ENCODE results near the gene HCRTR1. TPM values are rescaled to one million over a fixed set of nuclear protein-coding genes. Genes with fewer than 3 reads are reported as not detected.

The HCRTR1 gene
- total and polyA plus RNA-seq, 2 of the 8 experiments (the other 6 are each of a cell fraction or from before 2014, with no cell fraction given), result 0.35 to 0.39 TPM

DNA sequence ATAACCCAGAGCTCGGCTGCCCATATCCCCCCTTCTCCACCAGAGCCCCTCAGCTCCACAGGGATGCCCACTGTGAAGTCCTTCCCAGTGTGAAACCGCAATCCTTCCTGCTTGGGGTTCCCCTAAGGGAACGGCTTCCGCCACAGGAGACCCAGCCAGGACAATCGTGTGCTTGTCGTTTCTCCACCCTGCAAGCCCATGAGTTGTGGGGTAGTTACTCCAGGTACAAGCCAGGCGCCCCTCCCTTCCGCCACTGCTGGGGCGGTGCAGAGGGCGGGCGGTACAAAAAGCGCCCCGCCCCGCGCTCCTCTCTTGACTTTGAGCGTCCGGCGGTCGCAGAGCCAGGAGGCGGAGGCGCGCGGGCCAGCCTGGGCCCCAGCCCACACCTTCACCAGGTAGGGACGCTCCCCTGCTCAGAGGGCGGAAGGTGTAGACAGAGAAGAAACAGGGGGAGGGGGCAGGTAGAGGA is 41.3 kb upstream of the HCRTR1 start, which contains the start of gene TINAGL1:
TSS of gene TINAGL1 (plus strand) at position 315 of the 469 bp plus-strand sequence. CDS start 634 bp downstream, outside the sequence.
- no peak for FAIRE-seq
- no peaks in the 10 kb centered on the region; the same call in 1 of the 2 replicates for H3K23me2 ChIP-seq (ENCODE audit: low read depth, low read length)
- H4K91ac ChIP-seq (replicated peaks; ENCODE audit: insufficient read length, low read length), result no peak within 1 kb of the TSS
- H3K4ac ChIP-seq (replicated peaks; ENCODE audit: insufficient read length, low read depth, low read length), result peak within 1 kb of the TSS; percentile 49
- peak within 1 kb of the TSS; percentile 1 for H4K8ac ChIP-seq (ENCODE audit: extremely low read depth, insufficient read depth, low read length)
- ChIA-PET POLR2A (ENCODE audit: partially characterized antibody) (no interaction called here), CTCF (ENCODE audit: partially characterized antibody) (interaction anchor here (0.8 to 1.9 kb wide), 7 partner anchors 11 to 395 kb away, joined by 3 to 7 read pairs (median 3); no protein-coding TSS in a partner anchor)
- peak within 1 kb of the TSS in 1 of 4 experiments; percentile 4; a peak in 1 of 7 replicates for H3K9ac ChIP-seq (replicated peaks in 1 of 4; ENCODE audit: extremely low read depth in 1 of 4, low read depth in 3 of 4, low read length in 3 of 4)
- no peak within 1 kb of the TSS for H3K23ac ChIP-seq (ENCODE audit: insufficient read length)
- no peaks in the 10 kb centered on the region for H3K79me2 ChIP-seq (ENCODE audit: control insufficient read depth in 1 of 2, insufficient read depth in 2 of 2, low read length in 2 of 2)
- H3K4me3 ChIP-seq (ENCODE audit: extremely low read depth in 1 of 4, insufficient read depth in 2 of 4, low read depth in 3 of 4, low read length in 4 of 4), result peak within 1 kb of the TSS in 3 of 4 experiments; percentile 9 to 47 (median 23); a peak in 5 of 8 replicates
- H2AK5ac ChIP-seq (ENCODE audit: low read depth, low read length), result no peak within 1 kb of the TSS
- WGBS, 2 experiments (ENCODE audit: extremely low coverage in 1 of 2, insufficient coverage in 1 of 2, insufficient read length in 1 of 2, insufficient replicate concordance in 2 of 2, low coverage in 1 of 2, low lambda C conversion rate in 2 of 2, missing lambda C conversion rate in 1 of 2), result 7% methylated on average over 25 of the region's 25 CpGs; no CpG with 5 or more reads in 1 of the 2 experiments
- peaks cover 10 to 47% (median 28%) of the 10 kb centered on the region in 4 experiments for H3K4me1 ChIP-seq (replicated peaks in 1 of 4; ENCODE audit: control insufficient read depth in 3 of 4, insufficient read depth in 4 of 4, low read length in 3 of 4)
- H3K4me2 ChIP-seq (ENCODE audit: insufficient read depth in 1 of 2, low read depth in 2 of 2, low read length in 2 of 2), result peak within 1 kb of the TSS; percentile 60 to 76
- no peak within 1 kb of the TSS for H3K56ac ChIP-seq (replicated peaks; ENCODE audit: insufficient read length, low read depth, low read length)
- H2BK15ac ChIP-seq (ENCODE audit: low read length), result peak within 1 kb of the TSS; percentile 33; the same call in 1 of the 2 replicates
- H3K27me3 ChIP-seq (replicated peaks in 1 of 4; ENCODE audit: control insufficient read depth in 3 of 4, extremely low read depth in 1 of 4, insufficient read depth in 3 of 4, low read length in 3 of 4), result peaks cover 0 to 2% (median 0%) of the 10 kb centered on the region in 4 experiments; a peak in 1 of 7 replicates
- 0 out of 2 replicates have a peak, but pooled peaks have one; percentile 10 for TF ChIP-seq MAX (IDR thresholded peaks at IDR 0.05)
- TF ChIP-seq SRF (IDR thresholded peaks at IDR 0.05; ENCODE audit: low read depth, low read length), result no peak
- H4K20me1 ChIP-seq (replicated peaks in 1 of 2; ENCODE audit: control insufficient read depth in 1 of 2, insufficient read depth in 2 of 2, low read length in 2 of 2), result no peaks in the 10 kb centered on the region
- H3K36me3 ChIP-seq (ENCODE audit: control insufficient read depth in 2 of 4, insufficient read depth in 4 of 4, low read length in 3 of 4), result no peaks in the 10 kb centered on the region
- H3K14ac ChIP-seq (ENCODE audit: insufficient read length), result no peak within 1 kb of the TSS
- peak within 1 kb of the TSS; percentile 70 for H2AFZ ChIP-seq (ENCODE audit: low read length)
- no peak within 1 kb of the TSS for H3K27ac ChIP-seq (ENCODE audit: low read depth, low read length)
- H3K9me3 ChIP-seq (ENCODE audit: insufficient read depth in 2 of 2, low read depth in 1 of 2, low read length in 1 of 2), result no peaks in the 10 kb centered on the region
- peak within 1 kb of the TSS; percentile 13; the same call in 1 of the 2 replicates for H2BK20ac ChIP-seq (ENCODE audit: low read length)
- peak within 1 kb of the TSS; percentile 90; the same call in 1 of the 2 replicates for H2BK12ac ChIP-seq (ENCODE audit: low read depth, low read length)
- peak in 1 of 2 experiments; percentile 83 for DNase-seq (ENCODE audit: low read depth in 1 of 2, low spot score in 2 of 2)
- no peaks in the 10 kb centered on the region for H3K79me1 ChIP-seq (ENCODE audit: low read depth, low read length)
- no peak within 1 kb of the TSS for H2BK120ac ChIP-seq (replicated peaks; ENCODE audit: low read depth, low read length)
- peak within 1 kb of the TSS; percentile 75; the same call in 1 of the 2 replicates for H2BK5ac ChIP-seq (ENCODE audit: low read depth, low read length)
- peak within 1 kb of the TSS; percentile 60 for H3K18ac ChIP-seq (ENCODE audit: extremely low read depth, low read length)
- no peak within 1 kb of the TSS for H4K5ac ChIP-seq (ENCODE audit: insufficient read length, low read depth, low read length)
